ENCODE results near the gene TLCD1. TPM values are rescaled to one million over a fixed set of nuclear protein-coding genes. Genes with fewer than 3 reads are reported as not detected.

Gene TLCD1
- total and polyA plus RNA-seq, 2 donors (not counting 1 experiment from before 2014, with no cell fraction given): 0.49 to 3.1 TPM

DNA sequence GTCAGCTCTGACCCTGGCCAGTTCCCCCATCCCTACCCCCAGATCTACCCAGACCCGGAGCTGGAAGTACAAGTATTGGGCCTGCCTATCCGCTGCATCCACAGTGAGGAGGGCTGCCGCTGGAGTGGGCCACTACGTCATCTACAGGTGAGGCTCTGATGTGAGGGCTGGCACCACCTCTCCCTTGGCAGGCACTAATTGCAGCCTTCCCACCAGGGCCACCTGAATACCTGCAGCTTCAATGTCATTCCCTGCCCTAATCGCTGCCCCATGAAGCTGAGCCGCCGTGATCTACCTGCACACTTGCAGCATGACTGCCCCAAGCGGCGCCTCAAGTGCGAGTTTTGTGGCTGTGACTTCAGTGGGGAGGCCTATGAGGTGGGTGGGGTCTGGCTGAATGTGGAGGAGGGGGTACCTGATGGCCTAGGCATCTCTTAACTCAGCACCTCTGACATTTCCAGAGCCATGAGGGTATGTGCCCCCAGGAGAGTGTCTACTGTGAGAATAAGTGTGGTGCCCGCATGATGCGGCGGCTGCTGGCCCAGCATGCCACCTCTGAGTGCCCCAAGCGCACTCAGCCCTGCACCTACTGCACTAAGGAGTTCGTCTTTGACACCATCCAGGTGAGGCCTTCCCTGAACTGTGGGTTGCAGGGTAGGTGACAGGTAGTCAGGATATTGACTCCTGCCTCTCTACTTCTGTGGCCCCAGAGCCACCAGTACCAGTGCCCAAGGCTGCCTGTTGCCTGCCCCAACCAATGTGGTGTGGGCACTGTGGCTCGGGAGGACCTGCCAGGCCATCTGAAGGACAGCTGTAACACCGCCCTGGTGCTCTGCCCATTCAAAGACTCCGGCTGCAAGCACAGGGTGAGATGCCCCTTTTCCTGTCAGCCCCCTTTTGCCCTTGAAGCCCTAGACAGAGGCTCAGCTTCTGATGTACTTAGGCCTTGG, 22.0 kb upstream of the TLCD1 start:
- over 99% methylated on average over 17 of the region's 18 CpGs for WGBS (ENCODE audit: insufficient coverage)
- Histone ChIP-seq H3K9me3 (ENCODE audit: control extremely low read depth in 1 of 3, control insufficient read depth in 2 of 3, insufficient read depth in 1 of 3, low read length in 2 of 3) (no peaks in the 10 kb centered on the region), H3K79me2 (ENCODE audit: control insufficient read depth, insufficient read depth, low read length) (peaks cover 67% of the 10 kb centered on the region), H3K4me1 (ENCODE audit: control insufficient read depth in 2 of 2, insufficient read depth in 2 of 2, low read length in 2 of 2) (peaks cover 40 to 45% of the 10 kb centered on the region in 2 donors), H3K27ac (ENCODE audit: low read length in 2 of 2) (peak overlapping the region in 1 of 2 donors; percentile 15), H3K9ac (ENCODE audit: low read length) (no peak overlapping the region), H3K36me3 (replicated peaks in 1 of 2; ENCODE audit: control extremely low read depth in 1 of 2, control insufficient read depth in 1 of 2, extremely low read depth in 1 of 2, insufficient read depth in 2 of 2, low read length in 1 of 2) (peaks cover 0 to 63% of the 10 kb centered on the region in 2 experiments), H3K27me3 (replicated peaks in 1 of 4; ENCODE audit: control extremely low read depth in 1 of 4, control insufficient read depth in 3 of 4, insufficient read depth in 4 of 4, low read length in 3 of 4) (no peaks in the 10 kb centered on the region), H4K20me1 (ENCODE audit: control insufficient read depth, insufficient read depth, low read length, poor library complexity, severe bottlenecking) (peaks cover 84% of the 10 kb centered on the region), H3K4me3 (ENCODE audit: control extremely low read depth in 1 of 5, extremely low read depth in 1 of 5, insufficient read depth in 1 of 5, low read depth in 2 of 5, low read length in 4 of 5) (no peak overlapping the region), H3K4me2 (replicated peaks; ENCODE audit: low read depth, low read length, poor library complexity, severe bottlenecking) (no peak overlapping the region), H2AFZ (ENCODE audit: insufficient read depth, low read depth, low read length, poor library complexity, severe bottlenecking) (no peak overlapping the region)
- H3K4me3 Mint-ChIP-seq: peak overlapping the region; percentile 30
- DNase-seq: peak; percentile 36
- peak overlapping the region; percentile 82 for H3K27ac Mint-ChIP-seq
- ChIA-PET CTCF (interaction anchor here (0.7 to 18.9 kb wide), 8 partner anchors 8 to 168 kb away, joined by 3 to 1020 read pairs (median 8); partner anchors contain the start of genes DHRS13, NEK8, RPL23A and TLCD1), POLR2A (interaction anchor here (1.3 to 16.2 kb wide), 2 partner anchors 19 to 29 kb away, joined by 5 to 511 read pairs; partner anchors contain the start of genes NEK8, RPL23A and TLCD1)
- no peaks in the 10 kb centered on the region for H3K9me3 Mint-ChIP-seq (ENCODE audit: insufficient read depth)
- H3K4me1 Mint-ChIP-seq: peaks cover 47% of the 10 kb centered on the region
- TF ChIP-seq CTCF (IDR thresholded peaks at IDR 0.05) (no peak), EZH2 (IDR thresholded peaks at IDR 0.05; ENCODE audit: borderline replicate concordance, insufficient read depth, low read depth, low read length, poor library complexity, severe bottlenecking) (no peak)
- intact Hi-C loops (cut with micrococcal nuclease): no loop called here
- no peaks in the 10 kb centered on the region for H3K27me3 Mint-ChIP-seq
- no peak for ATAC-seq (ENCODE audit: low read depth)
